Measurements from ENCODE around the gene ATP2B3.

DNA sequence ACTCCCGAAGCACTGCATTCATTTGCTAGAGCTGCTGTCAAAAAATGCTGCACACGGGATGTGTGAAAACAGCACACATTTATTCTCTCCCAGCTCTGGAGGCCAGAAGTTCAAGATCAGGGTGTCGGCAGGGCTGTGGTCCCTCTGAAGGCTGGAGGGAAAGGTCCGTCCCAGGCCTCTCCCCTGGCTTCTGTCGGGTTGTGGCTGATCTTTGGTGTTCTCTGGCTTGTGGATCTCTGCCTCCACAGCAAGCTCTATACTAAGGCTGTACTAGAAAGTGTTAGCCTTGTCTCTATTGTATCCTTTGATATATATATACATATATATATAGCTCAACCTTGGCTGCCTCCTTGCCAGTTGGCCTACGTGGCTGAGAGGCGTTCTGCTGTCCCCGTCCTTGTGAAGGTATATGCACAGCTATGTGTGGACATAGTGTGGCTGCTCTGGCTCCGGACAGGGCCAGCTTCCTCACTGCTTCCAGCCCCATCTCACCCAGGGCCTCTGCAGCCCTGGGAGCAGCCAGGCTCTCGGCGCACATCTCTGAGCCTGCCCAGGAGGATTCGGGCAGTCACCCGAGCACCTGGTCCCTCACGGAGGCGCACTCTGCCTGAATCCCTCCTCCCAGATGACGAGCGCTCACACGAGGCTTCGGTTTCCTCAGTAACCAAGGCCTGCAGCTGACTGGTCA, 114.6 kb downstream of the ATP2B3 start:
- TF ChIP-seq, protein P1, sequence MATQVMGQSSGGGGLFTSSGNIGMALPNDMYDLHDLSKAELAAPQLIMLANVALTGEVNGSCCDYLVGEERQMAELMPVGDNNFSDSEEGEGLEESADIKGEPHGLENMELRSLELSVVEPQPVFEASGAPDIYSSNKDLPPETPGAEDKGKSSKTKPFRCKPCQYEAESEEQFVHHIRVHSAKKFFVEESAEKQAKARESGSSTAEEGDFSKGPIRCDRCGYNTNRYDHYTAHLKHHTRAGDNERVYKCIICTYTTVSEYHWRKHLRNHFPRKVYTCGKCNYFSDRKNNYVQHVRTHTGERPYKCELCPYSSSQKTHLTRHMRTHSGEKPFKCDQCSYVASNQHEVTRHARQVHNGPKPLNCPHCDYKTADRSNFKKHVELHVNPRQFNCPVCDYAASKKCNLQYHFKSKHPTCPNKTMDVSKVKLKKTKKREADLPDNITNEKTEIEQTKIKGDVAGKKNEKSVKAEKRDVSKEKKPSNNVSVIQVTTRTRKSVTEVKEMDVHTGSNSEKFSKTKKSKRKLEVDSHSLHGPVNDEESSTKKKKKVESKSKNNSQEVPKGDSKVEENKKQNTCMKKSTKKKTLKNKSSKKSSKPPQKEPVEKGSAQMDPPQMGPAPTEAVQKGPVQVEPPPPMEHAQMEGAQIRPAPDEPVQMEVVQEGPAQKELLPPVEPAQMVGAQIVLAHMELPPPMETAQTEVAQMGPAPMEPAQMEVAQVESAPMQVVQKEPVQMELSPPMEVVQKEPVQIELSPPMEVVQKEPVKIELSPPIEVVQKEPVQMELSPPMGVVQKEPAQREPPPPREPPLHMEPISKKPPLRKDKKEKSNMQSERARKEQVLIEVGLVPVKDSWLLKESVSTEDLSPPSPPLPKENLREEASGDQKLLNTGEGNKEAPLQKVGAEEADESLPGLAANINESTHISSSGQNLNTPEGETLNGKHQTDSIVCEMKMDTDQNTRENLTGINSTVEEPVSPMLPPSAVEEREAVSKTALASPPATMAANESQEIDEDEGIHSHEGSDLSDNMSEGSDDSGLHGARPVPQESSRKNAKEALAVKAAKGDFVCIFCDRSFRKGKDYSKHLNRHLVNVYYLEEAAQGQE (IDR thresholded peaks at IDR 0.05; ENCODE audit: insufficient read depth in 1 of 2, low read depth in 2 of 2, low read length in 2 of 2), result no peak
- TF ChIP-seq POLR2AphosphoS5 (IDR thresholded peaks at IDR 0.05; ENCODE audit: low read depth, low read length), result no peak
- no peak for TF ChIP-seq SIN3A (IDR thresholded peaks at IDR 0.05; ENCODE audit: borderline replicate concordance, insufficient read depth, low read length)
- no peak for TF ChIP-seq TAF1 (IDR thresholded peaks at IDR 0.05; ENCODE audit: borderline replicate concordance, insufficient read depth, low read length)
- no peak for TF ChIP-seq FOXP2 (optimal IDR thresholded peaks at IDR 0.05; ENCODE audit: borderline replicate concordance, extremely low read depth, extremely low read length, insufficient read depth)

Measured in PFSK-1 (cell line).